ENCODE data around the gene TADA2A. TPM values are rescaled to one million over a fixed set of nuclear protein-coding genes. Genes with fewer than 3 reads are reported as not detected.
"Not testable (repeated sequence)": the region's sequence is repeated elsewhere in the genome, so short reads cannot be mapped to it uniquely, and the experiment has no call there.

The TADA2A gene
- total RNA-seq, 4 donors from 2014 or later = 6.7 to 8.9 (median 7.6) TPM

GRCh38 chr17:37506678-37507077 lies 100.0 kb downstream of the TADA2A start:
- Histone ChIP-seq H3K36me3 (peaks cover 0 to 3% (median 0%) of the 10 kb centered on the region in 3 donors), H3K4me1 (peaks cover 0 to 16% (median under 1%) of the 10 kb centered on the region in 3 donors), H3K9me3 (no peaks in the 10 kb centered on the region), H3K27me3 (no peaks in the 10 kb centered on the region), H3K4me3 (no peak overlapping the region), H3K27ac (no peak overlapping the region)
- DNase-seq = no peak
- intact Hi-C loops (cut with DNase I) = no loop called here
- WGBS, 2 donors = 39 to 78% methylated on average over 7 to 9 of the region's 10 CpGs
- TF ChIP-seq POLR2A (IDR thresholded peaks at IDR 0.05) = no peak
- peak in 5 of 6 experiments; percentile 26 to 69 (median 34) for TF ChIP-seq CTCF (IDR thresholded peaks at IDR 0.05)

- intact Hi-C loops (cut with DNase I) = no loop called here
- no peak overlapping the region for H3K27ac ChIP-seq
- H3K36me3 ChIP-seq = peaks cover 0 to 5% (median under 1%) of the 10 kb centered on the region in 3 donors
- no peaks in the 10 kb centered on the region for H3K27me3 ChIP-seq
- 86 to 93% methylated on average over 8 to 9 of the region's 9 CpGs for WGBS, 2 donors
- peaks cover 0 to 11% (median 0%) of the 10 kb centered on the region in 3 donors for H3K4me1 ChIP-seq
- no peak overlapping the region for H3K4me3 ChIP-seq
- no peak for DNase-seq
- H3K9me3 ChIP-seq = no peaks in the 10 kb centered on the region
- TF ChIP-seq CTCF (IDR thresholded peaks at IDR 0.05) = no peak
- TF ChIP-seq POLR2A (IDR thresholded peaks at IDR 0.05) = no peak
These were observed 100.4 kb downstream of the TADA2A start for GRCh38 chr17:37507111-37507510.

- WGBS, 2 donors = 84 to 91% methylated on average over 10 to 14 of the region's 17 CpGs
These were observed 103.4 kb downstream of the TADA2A start for GRCh38 chr17:37510056-37510455.

GRCh38 chr17:37511642-37512041 lies 105.0 kb downstream of the TADA2A start:
- H3K4me3 ChIP-seq; intact Hi-C loops (cut with DNase I); H3K4me1 ChIP-seq; H3K27me3 ChIP-seq; DNase-seq; H3K9me3 ChIP-seq; H3K27ac ChIP-seq: not testable (repeated sequence)
- H3K36me3 ChIP-seq = peaks cover 0 to 49% (median 14%) of the 10 kb centered on the region in 3 donors
- 83% methylated on average over 1 of the region's 1 CpG; no CpG with 5 or more reads in 1 of the 2 donors for WGBS, 2 donors

More at GRCh38 chr17:37510056-37510455, 103.4 kb downstream of the TADA2A start:
- Histone ChIP-seq H3K4me1 (peaks cover 0 to 10% (median 0%) of the 10 kb centered on the region in 3 donors), H3K27me3 (no peaks in the 10 kb centered on the region), H3K36me3 (peaks cover 0 to 34% (median 14%) of the 10 kb centered on the region in 3 donors), H3K27ac (no peak overlapping the region), H3K9me3 (no peaks in the 10 kb centered on the region), H3K4me3 (no peak overlapping the region)
- TF ChIP-seq POLR2A (IDR thresholded peaks at IDR 0.05) (no peak), CTCF (IDR thresholded peaks at IDR 0.05) (no peak)
- intact Hi-C loops (cut with DNase I) = no loop called here
- no peak for DNase-seq

GRCh38 chr17:37512442-37513068 lies 105.9 kb downstream of the TADA2A start:
- TF ChIP-seq POLR2A (IDR thresholded peaks at IDR 0.05) (no peak), CTCF (IDR thresholded peaks at IDR 0.05) (no peak)
- H3K4me3 ChIP-seq = no peak overlapping the region
- H3K27ac ChIP-seq = no peak overlapping the region
- no peaks in the 10 kb centered on the region for H3K27me3 ChIP-seq
- peaks cover 0 to 58% (median 21%) of the 10 kb centered on the region in 3 donors for H3K36me3 ChIP-seq
- no peaks in the 10 kb centered on the region for H3K9me3 ChIP-seq
- whole genome bisulfite sequencing, 2 donors = 83 to 88% methylated on average over 18 to 19 of the region's 24 CpGs
- H3K4me1 ChIP-seq = peaks cover 0 to 1% (median 0%) of the 10 kb centered on the region in 3 donors
- no peak for DNase-seq
- intact Hi-C loops (cut with DNase I) = no loop called here
